Dendritic cell treated with granulocyte-macrophage colony-stimulating factor and Interleukin-4, amounts not matched to agents 40 ng/mL and 50 ng/mL, for 4 days (primary cell): Measurements from ENCODE around the gene MYO1D.
"Not testable (repeated sequence)": the region's sequence is repeated elsewhere in the genome, so short reads cannot be mapped to it uniquely, and the experiment has no call there.

ENCODE experiments used
- H3K27ac Mint-ChIP-seq: one replicate; pipeline ENCODE4 v1.8.0; 2022; ENCODE audit warnings: mild to moderate bottlenecking, mixed read lengths
- H3K27me3 Mint-ChIP-seq: one replicate; pipeline ENCODE4 v1.8.0; 2022; ENCODE audit warnings: mild to moderate bottlenecking, mixed read lengths
- H3K36me3 Mint-ChIP-seq: one replicate; pipeline ENCODE4 v1.8.0; 2022; ENCODE audit warnings: low read depth, mixed read lengths
- H3K4me1 Mint-ChIP-seq: one replicate; pipeline ENCODE4 v1.8.0; 2022; ENCODE audit warnings: low read depth, mixed read lengths
- H3K4me3 Mint-ChIP-seq: one replicate; pipeline ENCODE4 v1.8.0; 2022; ENCODE audit warnings: mild to moderate bottlenecking, moderate library complexity, mixed read lengths
- H3K9me3 Mint-ChIP-seq: one replicate; pipeline ENCODE4 v1.8.0; 2022; ENCODE audit warnings: mixed read lengths
- intact Hi-C: fragments of 100-400 bp; cut with micrococcal nuclease; formaldehyde crosslinking; loops from one replicate; pipeline ENCODE4 v1.15.0; 2022

MYO1D gene

GRCh38 chr17:32654324-32654723 lies 222.6 kb downstream of the MYO1D start:
- Mint-ChIP-seq H3K36me3 (no peaks in the 10 kb centered on the region), H3K27me3 (no peaks in the 10 kb centered on the region)
- intact Hi-C loops = no loop called here

GRCh38 chr17:32651084-32651483 lies 225.8 kb downstream of the MYO1D start:
- Mint-ChIP-seq H3K27me3 (no peaks in the 10 kb centered on the region), H3K36me3 (no peaks in the 10 kb centered on the region), H3K4me1 (peaks cover 7% of the 10 kb centered on the region), H3K9me3 (peaks cover 19% of the 10 kb centered on the region), H3K27ac (no peak overlapping the region), H3K4me3 (no peak overlapping the region)
- intact Hi-C loops = no loop called here

More at GRCh38 chr17:32654324-32654723, 222.6 kb downstream of the MYO1D start:
- peaks cover 19% of the 10 kb centered on the region for H3K9me3 Mint-ChIP-seq
- no peak overlapping the region for H3K27ac Mint-ChIP-seq
- H3K4me1 Mint-ChIP-seq = peaks cover 7% of the 10 kb centered on the region
- H3K4me3 Mint-ChIP-seq = no peak overlapping the region

- peaks cover 19% of the 10 kb centered on the region for H3K9me3 Mint-ChIP-seq
- no peaks in the 10 kb centered on the region for H3K27me3 Mint-ChIP-seq
- H3K4me3 Mint-ChIP-seq = no peak overlapping the region
- no peaks in the 10 kb centered on the region for H3K4me1 Mint-ChIP-seq
- no peaks in the 10 kb centered on the region for H3K36me3 Mint-ChIP-seq
- intact Hi-C loops = no loop called here
- H3K27ac Mint-ChIP-seq = no peak overlapping the region
Observed at GRCh38 chr17:32648450-32648849, 228.5 kb downstream of the MYO1D start.

- Mint-ChIP-seq H3K4me3 (no peak overlapping the region), H3K9me3 (peaks cover 19% of the 10 kb centered on the region), H3K27me3 (no peaks in the 10 kb centered on the region), H3K36me3 (no peaks in the 10 kb centered on the region), H3K4me1 (no peaks in the 10 kb centered on the region), H3K27ac (no peak overlapping the region)
- intact Hi-C loops = no loop called here
Observed at GRCh38 chr17:32646941-32647340, 230.0 kb downstream of the MYO1D start.

- H3K27me3 Mint-ChIP-seq, H3K9me3 Mint-ChIP-seq, H3K27ac Mint-ChIP-seq, H3K36me3 Mint-ChIP-seq, H3K4me3 Mint-ChIP-seq, H3K4me1 Mint-ChIP-seq, intact Hi-C loops: not testable (repeated sequence)
Observed at GRCh38 chr17:32641514-32641913, 235.4 kb downstream of the MYO1D start.

GRCh38 chr17:32636598-32637218 lies 240.2 kb downstream of the MYO1D start:
- Mint-ChIP-seq H3K4me3 (no peak overlapping the region), H3K27ac (no peak overlapping the region), H3K27me3 (peaks cover 1% of the 10 kb centered on the region), H3K4me1 (no peaks in the 10 kb centered on the region), H3K9me3 (no peaks in the 10 kb centered on the region), H3K36me3 (no peaks in the 10 kb centered on the region)
- intact Hi-C loops = no loop called here

- Mint-ChIP-seq H3K4me1 (no peaks in the 10 kb centered on the region), H3K27me3 (peaks cover 1% of the 10 kb centered on the region), H3K4me3 (no peak overlapping the region), H3K9me3 (no peaks in the 10 kb centered on the region), H3K27ac (no peak overlapping the region), H3K36me3 (no peaks in the 10 kb centered on the region)
- intact Hi-C loops = no loop called here
Observed at GRCh38 chr17:32634167-32634566, 242.8 kb downstream of the MYO1D start.

- no peaks in the 10 kb centered on the region for H3K27me3 Mint-ChIP-seq
Observed at GRCh38 chr17:32631341-32632096, 245.4 kb downstream of the MYO1D start.

GRCh38 chr17:32629563-32630190 lies 247.2 kb downstream of the MYO1D start:
- Mint-ChIP-seq H3K27ac (no peak overlapping the region), H3K27me3 (no peaks in the 10 kb centered on the region)
- intact Hi-C loops = no loop called here

More at GRCh38 chr17:32631341-32632096, 245.4 kb downstream of the MYO1D start:
- intact Hi-C loops = no loop called here
- H3K4me3 Mint-ChIP-seq = no peak overlapping the region
- no peaks in the 10 kb centered on the region for H3K9me3 Mint-ChIP-seq
- H3K36me3 Mint-ChIP-seq = no peaks in the 10 kb centered on the region
- H3K27ac Mint-ChIP-seq = no peak overlapping the region
- H3K4me1 Mint-ChIP-seq = no peaks in the 10 kb centered on the region

GRCh38 chr17:32628271-32629044 lies 248.5 kb downstream of the MYO1D start:
- Mint-ChIP-seq H3K9me3 (no peaks in the 10 kb centered on the region), H3K4me1 (no peaks in the 10 kb centered on the region), H3K36me3 (no peaks in the 10 kb centered on the region), H3K27me3 (no peaks in the 10 kb centered on the region), H3K4me3 (no peak overlapping the region), H3K27ac (no peak overlapping the region)
- intact Hi-C loops = no loop called here

More at GRCh38 chr17:32629563-32630190, 247.2 kb downstream of the MYO1D start:
- no peaks in the 10 kb centered on the region for H3K36me3 Mint-ChIP-seq
- no peaks in the 10 kb centered on the region for H3K9me3 Mint-ChIP-seq
- no peaks in the 10 kb centered on the region for H3K4me1 Mint-ChIP-seq
- H3K4me3 Mint-ChIP-seq = no peak overlapping the region

- H3K4me1 Mint-ChIP-seq = no peaks in the 10 kb centered on the region
- intact Hi-C loops = no loop called here
- H3K4me3 Mint-ChIP-seq = no peak overlapping the region
- no peaks in the 10 kb centered on the region for H3K36me3 Mint-ChIP-seq
- H3K27me3 Mint-ChIP-seq = no peaks in the 10 kb centered on the region
- no peaks in the 10 kb centered on the region for H3K9me3 Mint-ChIP-seq
- H3K27ac Mint-ChIP-seq = no peak overlapping the region
Observed at GRCh38 chr17:32627239-32627996, 249.5 kb downstream of the MYO1D start.

- Mint-ChIP-seq H3K36me3 (no peaks in the 10 kb centered on the region), H3K27ac (no peak overlapping the region), H3K9me3 (no peaks in the 10 kb centered on the region), H3K27me3 (no peaks in the 10 kb centered on the region), H3K4me3 (no peak overlapping the region), H3K4me1 (no peaks in the 10 kb centered on the region)
- intact Hi-C loops = no loop called here
Observed at GRCh38 chr17:32626379-32626791, 250.5 kb downstream of the MYO1D start.

GRCh38 chr17:32625971-32626370 lies 251.0 kb downstream of the MYO1D start:
- intact Hi-C loops = no loop called here
- H3K27me3 Mint-ChIP-seq = no peaks in the 10 kb centered on the region
- no peaks in the 10 kb centered on the region for H3K36me3 Mint-ChIP-seq
- H3K27ac Mint-ChIP-seq = no peak overlapping the region
- no peaks in the 10 kb centered on the region for H3K4me1 Mint-ChIP-seq
- H3K9me3 Mint-ChIP-seq = no peaks in the 10 kb centered on the region
- no peak overlapping the region for H3K4me3 Mint-ChIP-seq
